Trophoblast cell (in vitro differentiated cells and primary cell): ENCODE data around the gene TFF2.

Source experiments
- DNase-seq, 2 donors: peaks; one replicate each; pipeline ENCODE4 v3.0.0-alpha.2; 2016
- H2AFZ ChIP-seq: 2 replicates; pipeline ENCODE4 v1.6.1; 2013; ENCODE audit warnings: low read length, moderate library complexity, mild to moderate bottlenecking; ENCODE audit not compliant: insufficient read depth, poor library complexity
- H2AK5ac ChIP-seq: 2 replicates; pipeline ENCODE4 v1.6.1; 2013; ENCODE audit warnings: mild to moderate bottlenecking, low read length
- H2BK120ac ChIP-seq: 2 replicates; pipeline ENCODE4 v1.6.1; 2013; ENCODE audit warnings: low read length, mild to moderate bottlenecking, moderate library complexity; ENCODE audit not compliant: insufficient read depth, poor library complexity
- H2BK12ac ChIP-seq: 2 replicates; pipeline ENCODE4 v1.6.1; 2013; ENCODE audit warnings: mild to moderate bottlenecking, low read length, moderate library complexity
- H2BK5ac ChIP-seq: 2 replicates; pipeline ENCODE4 v1.6.1; 2013; ENCODE audit warnings: low read length, low read depth, moderate library complexity, mild to moderate bottlenecking; ENCODE audit not compliant: poor library complexity
- H3K14ac ChIP-seq: 2 replicates; pipeline ENCODE4 v1.6.1; 2013; ENCODE audit warnings: mild to moderate bottlenecking, low read length
- H3K18ac ChIP-seq: 2 replicates; pipeline ENCODE4 v1.6.1; 2013; ENCODE audit warnings: mild to moderate bottlenecking, low read length
- H3K23ac ChIP-seq: 2 replicates; pipeline ENCODE4 v1.6.1; 2013; ENCODE audit warnings: low read length
- H3K27ac ChIP-seq: 2 replicates; pipeline ENCODE4 v1.5.1; 2013; ENCODE audit warnings: low read depth, mild to moderate bottlenecking, inconsistent platforms, low read length, moderate library complexity
- H3K27me3 ChIP-seq: 2 replicates; pipeline ENCODE4 v1.6.1; 2013; ENCODE audit warnings: inconsistent platforms, mild to moderate bottlenecking, low read length, moderate library complexity; ENCODE audit not compliant: insufficient read depth
- H3K36me3 ChIP-seq, 2 experiments: 1 replicate in 1 of 2; 2 replicates in 1 of 2; pipeline ENCODE4 v1.6.1; 2013; ENCODE audit warnings: low read length in 2 of 2, mild to moderate bottlenecking in 2 of 2, moderate library complexity in 1 of 2; ENCODE audit not compliant: insufficient read depth in 2 of 2, control insufficient read depth in 1 of 2
- H3K4ac ChIP-seq: 2 replicates; pipeline ENCODE4 v1.6.1; 2013; ENCODE audit warnings: low read depth, mild to moderate bottlenecking, low read length, moderate library complexity
- H3K4me1 ChIP-seq, 2 experiments: 1 replicate in 1 of 2; 2 replicates in 1 of 2; pipeline ENCODE4 v1.6.1; 2013; ENCODE audit warnings: low read length in 2 of 2, mild to moderate bottlenecking in 2 of 2, moderate library complexity in 1 of 2; ENCODE audit not compliant: insufficient read depth in 2 of 2, control insufficient read depth in 1 of 2
- H3K4me2 ChIP-seq: 2 replicates; pipeline ENCODE4 v1.6.1; 2013; ENCODE audit warnings: inconsistent platforms, mild to moderate bottlenecking, low read length, moderate library complexity
- H3K4me3 ChIP-seq: 2 replicates; pipeline ENCODE4 v1.5.1; 2013; ENCODE audit warnings: mild to moderate bottlenecking, low read depth, low read length, inconsistent platforms
- H3K79me1 ChIP-seq: one replicate; pipeline ENCODE4 v1.6.1; 2013; ENCODE audit warnings: low read length
- H3K79me2 ChIP-seq: 2 replicates; pipeline ENCODE4 v1.6.1; 2013; ENCODE audit warnings: low read length, mild to moderate bottlenecking; ENCODE audit not compliant: control insufficient read depth, insufficient read depth, poor library complexity
- H3K9ac ChIP-seq: 2 replicates; pipeline ENCODE4 v1.6.1; 2013; ENCODE audit warnings: mild to moderate bottlenecking, low read length
- H3K9me3 ChIP-seq: 2 replicates; pipeline ENCODE4 v1.6.1; 2013; ENCODE audit warnings: low read depth, mild to moderate bottlenecking, control low read depth, inconsistent platforms, low read length; ENCODE audit not compliant: insufficient read depth
- H4K12ac ChIP-seq: 2 replicates; pipeline ENCODE4 v1.6.1; 2013; ENCODE audit warnings: low read depth, mild to moderate bottlenecking, low read length, moderate library complexity
- H4K8ac ChIP-seq: 2 replicates; pipeline ENCODE4 v1.6.1; 2013; ENCODE audit warnings: low read depth, mild to moderate bottlenecking, low read length, moderate library complexity
- H4K91ac ChIP-seq: one replicate; pipeline ENCODE4 v1.6.1; 2013; ENCODE audit warnings: low read depth, mild to moderate bottlenecking, low read length, moderate library complexity
- WGBS: extraction: QIAGEN DNeasy Blood & Tissue Kit; methylation state at CpG from one replicate; pipeline ENCODE4 v1.1.7; 2013; ENCODE audit warnings: missing lambda C conversion rate; ENCODE audit not compliant: insufficient read length, insufficient coverage; ENCODE audit errors: extremely low coverage; 5-methylcytosine and 5-hydroxymethylcytosine counted together

Gene TFF2

GRCh38 chr21:42324896-42325295 lies 25.9 kb downstream of the TFF2 start:
- no CpG with 5 or more reads among the region's 6 CpGs for WGBS
- no peak overlapping the region for H3K9ac ChIP-seq
- H2AK5ac ChIP-seq, result no peak overlapping the region

GRCh38 chr21:42321845-42322244 lies 28.9 kb downstream of the TFF2 start:
- no peak overlapping the region for H3K23ac ChIP-seq
- H3K4me2 ChIP-seq, result no peak overlapping the region
- H3K14ac ChIP-seq, result no peak overlapping the region
- no peak overlapping the region for H4K8ac ChIP-seq
- no peak for DNase-seq
- no peak overlapping the region for H3K9ac ChIP-seq
- no peak overlapping the region for H4K91ac ChIP-seq
- H3K36me3 ChIP-seq, result no peaks in the 10 kb centered on the region
- no peaks in the 10 kb centered on the region for H3K79me2 ChIP-seq
- H3K4ac ChIP-seq, result no peak overlapping the region
- peaks cover 3% of the 10 kb centered on the region for H3K9me3 ChIP-seq
- no peak overlapping the region for H2BK5ac ChIP-seq
- H4K12ac ChIP-seq, result no peak overlapping the region
- H2BK120ac ChIP-seq, result no peak overlapping the region
- H3K79me1 ChIP-seq, result no peaks in the 10 kb centered on the region
- H2AK5ac ChIP-seq, result no peak overlapping the region
- no CpG with 5 or more reads among the region's 4 CpGs for WGBS
- H3K27ac ChIP-seq, result no peak overlapping the region
- H3K27me3 ChIP-seq, result no peaks in the 10 kb centered on the region
- H3K18ac ChIP-seq, result no peak overlapping the region
- H3K4me3 ChIP-seq, result no peak overlapping the region
- no peak overlapping the region for H2BK12ac ChIP-seq
- H3K4me1 ChIP-seq, result peaks cover 0 to 3% of the 10 kb centered on the region in 2 experiments
- H2AFZ ChIP-seq, result no peak overlapping the region

More at GRCh38 chr21:42324896-42325295, 25.9 kb downstream of the TFF2 start:
- Histone ChIP-seq H4K12ac (no peak overlapping the region), H3K27ac (no peak overlapping the region), H2AFZ (no peak overlapping the region), H2BK120ac (no peak overlapping the region), H3K23ac (no peak overlapping the region), H3K14ac (no peak overlapping the region), H3K4me2 (no peak overlapping the region), H3K79me1 (no peaks in the 10 kb centered on the region), H3K18ac (no peak overlapping the region), H3K9me3 (peaks cover 6% of the 10 kb centered on the region), H3K4me3 (no peak overlapping the region), H3K27me3 (no peaks in the 10 kb centered on the region), H4K91ac (no peak overlapping the region), H2BK5ac (no peak overlapping the region), H3K4me1 (peaks cover 0 to 3% of the 10 kb centered on the region in 2 experiments), H3K36me3 (no peaks in the 10 kb centered on the region), H3K79me2 (no peaks in the 10 kb centered on the region), H2BK12ac (no peak overlapping the region), H4K8ac (no peak overlapping the region), H3K4ac (no peak overlapping the region)
- no peak for DNase-seq

GRCh38 chr21:42321231-42321630 lies 29.6 kb downstream of the TFF2 start:
- H2BK5ac ChIP-seq, result no peak overlapping the region
- peaks cover 3% of the 10 kb centered on the region for H3K9me3 ChIP-seq
- no peaks in the 10 kb centered on the region for H3K27me3 ChIP-seq
- no peaks in the 10 kb centered on the region for H3K36me3 ChIP-seq
- no peak overlapping the region for H3K9ac ChIP-seq
- H3K4me2 ChIP-seq, result no peak overlapping the region
- no peak overlapping the region for H4K8ac ChIP-seq
- H2BK12ac ChIP-seq, result no peak overlapping the region
- no peak overlapping the region for H3K27ac ChIP-seq
- H3K79me1 ChIP-seq, result no peaks in the 10 kb centered on the region
- H3K4me3 ChIP-seq, result no peak overlapping the region
- H4K91ac ChIP-seq, result no peak overlapping the region
- no peak overlapping the region for H2AFZ ChIP-seq
- no peak overlapping the region for H2AK5ac ChIP-seq
- H3K23ac ChIP-seq, result no peak overlapping the region
- no peak for DNase-seq
- H2BK120ac ChIP-seq, result no peak overlapping the region
- no peak overlapping the region for H4K12ac ChIP-seq
- H3K18ac ChIP-seq, result no peak overlapping the region
- H3K4me1 ChIP-seq, result peaks cover 0 to 3% of the 10 kb centered on the region in 2 experiments
- no peak overlapping the region for H3K14ac ChIP-seq
- no CpG with 5 or more reads among the region's 10 CpGs for WGBS
- no peaks in the 10 kb centered on the region for H3K79me2 ChIP-seq
- H3K4ac ChIP-seq, result no peak overlapping the region

GRCh38 chr21:42320791-42321190 lies 30.0 kb downstream of the TFF2 start:
- Histone ChIP-seq H2AK5ac (no peak overlapping the region), H2BK12ac (no peak overlapping the region), H3K9ac (no peak overlapping the region), H2AFZ (no peak overlapping the region), H4K8ac (no peak overlapping the region), H3K4ac (no peak overlapping the region), H3K79me2 (no peaks in the 10 kb centered on the region), H3K18ac (no peak overlapping the region), H3K4me1 (peaks cover 0 to 3% of the 10 kb centered on the region in 2 experiments), H4K91ac (no peak overlapping the region), H3K4me2 (no peak overlapping the region), H3K27me3 (no peaks in the 10 kb centered on the region), H3K14ac (no peak overlapping the region), H3K36me3 (no peaks in the 10 kb centered on the region), H2BK120ac (no peak overlapping the region), H4K12ac (no peak overlapping the region), H2BK5ac (no peak overlapping the region), H3K9me3 (peaks cover 3% of the 10 kb centered on the region), H3K23ac (no peak overlapping the region), H3K27ac (no peak overlapping the region), H3K79me1 (no peaks in the 10 kb centered on the region), H3K4me3 (no peak overlapping the region)
- no CpG with 5 or more reads among the region's 8 CpGs for WGBS
- no peak for DNase-seq
